Measurements from ENCODE around the gene OR52E1. TPM values are rescaled to one million over a fixed set of nuclear protein-coding genes. Genes with fewer than 3 reads are reported as not detected.

Gene OR52E1
- total RNA-seq (ENCODE audit: low replicate concordance), result not detected in 2 replicates
- long read RNA-seq, result 0 reads

- no peak within 1 kb of the TSS for H3K27ac Mint-ChIP-seq
- H3K4me1 Mint-ChIP-seq (ENCODE audit: unreplicated experiment), result no peaks in the 10 kb centered on the region
- no peak for DNase-seq (ENCODE audit: extremely low spot score, unreplicated experiment)
- TF ChIP-seq CTCF (conservative IDR thresholded peaks at IDR 0.05), result no peak
- no peaks in the 10 kb centered on the region for H3K9me3 Mint-ChIP-seq
- H3K36me3 Mint-ChIP-seq, result no peaks in the 10 kb centered on the region
- H3K27me3 Mint-ChIP-seq, result no peaks in the 10 kb centered on the region
- no peak within 1 kb of the TSS for H3K4me3 Mint-ChIP-seq
Observed at GRCh38 chr11:5069272-5069671, at the start of gene OR52E1. OR52E1 (plus strand) TSS chr11:5069572.

- H3K36me3 Mint-ChIP-seq, result no peaks in the 10 kb centered on the region
- H3K4me3 Mint-ChIP-seq, result no peak overlapping the region
- no peak for TF ChIP-seq CTCF (conservative IDR thresholded peaks at IDR 0.05)
- H3K27ac Mint-ChIP-seq, result no peak overlapping the region
- peaks cover 5% of the 10 kb centered on the region for H3K9me3 Mint-ChIP-seq
- H3K27me3 Mint-ChIP-seq, result peaks cover 2% of the 10 kb centered on the region
- H3K4me1 Mint-ChIP-seq (ENCODE audit: unreplicated experiment), result no peaks in the 10 kb centered on the region
- DNase-seq (ENCODE audit: extremely low spot score, unreplicated experiment), result no peak
Observed at GRCh38 chr11:5021996-5022395, 47.4 kb upstream of the OR52E1 start.

- Mint-ChIP-seq H3K27me3 (peaks cover 4% of the 10 kb centered on the region), H3K4me3 (no peak overlapping the region), H3K9me3 (no peaks in the 10 kb centered on the region), H3K4me1 (ENCODE audit: unreplicated experiment) (no peaks in the 10 kb centered on the region), H3K27ac (no peak overlapping the region), H3K36me3 (no peaks in the 10 kb centered on the region)
- no peak for TF ChIP-seq CTCF (conservative IDR thresholded peaks at IDR 0.05)
- no peak for DNase-seq (ENCODE audit: extremely low spot score, unreplicated experiment)
Observed at GRCh38 chr11:5036669-5037068, 32.7 kb upstream of the OR52E1 start.

- Mint-ChIP-seq H3K4me1 (ENCODE audit: unreplicated experiment) (no peaks in the 10 kb centered on the region), H3K27me3 (peaks cover 4% of the 10 kb centered on the region), H3K27ac (no peak overlapping the region), H3K9me3 (no peaks in the 10 kb centered on the region), H3K36me3 (no peaks in the 10 kb centered on the region), H3K4me3 (no peak overlapping the region)
- DNase-seq (ENCODE audit: extremely low spot score, unreplicated experiment), result no peak
- no peak for TF ChIP-seq CTCF (conservative IDR thresholded peaks at IDR 0.05)
Observed at GRCh38 chr11:5037926-5038325, 31.4 kb upstream of the OR52E1 start.

GRCh38 chr11:5038341-5038740 is 31.0 kb upstream of the OR52E1 start:
- no peaks in the 10 kb centered on the region for H3K36me3 Mint-ChIP-seq
- peaks cover 4% of the 10 kb centered on the region for H3K27me3 Mint-ChIP-seq
- no peaks in the 10 kb centered on the region for H3K9me3 Mint-ChIP-seq
- H3K4me1 Mint-ChIP-seq (ENCODE audit: unreplicated experiment), result no peaks in the 10 kb centered on the region
- H3K27ac Mint-ChIP-seq, result no peak overlapping the region
- DNase-seq (ENCODE audit: extremely low spot score, unreplicated experiment), result no peak
- no peak for TF ChIP-seq CTCF (conservative IDR thresholded peaks at IDR 0.05)
- no peak overlapping the region for H3K4me3 Mint-ChIP-seq

- Mint-ChIP-seq H3K27ac (no peak overlapping the region), H3K27me3 (peaks cover 4% of the 10 kb centered on the region), H3K4me3 (no peak overlapping the region), H3K9me3 (no peaks in the 10 kb centered on the region), H3K4me1 (ENCODE audit: unreplicated experiment) (no peaks in the 10 kb centered on the region), H3K36me3 (no peaks in the 10 kb centered on the region)
- no peak for TF ChIP-seq CTCF (conservative IDR thresholded peaks at IDR 0.05)
- DNase-seq (ENCODE audit: extremely low spot score, unreplicated experiment), result no peak
Observed at GRCh38 chr11:5040876-5041275, 28.5 kb upstream of the OR52E1 start.
